ENCODE data around the gene PUDP. TPM values are rescaled to one million over a fixed set of nuclear protein-coding genes. Genes with fewer than 3 reads are reported as not detected.
"Not testable (repeated sequence)": the region's sequence is repeated elsewhere in the genome, so short reads cannot be mapped to it uniquely, and the experiment has no call there.

The PUDP gene
- total RNA-seq, result 10 to 100 TPM; 47.3 to 48.8 TPM
- long read RNA-seq, transcript PUDP-201 (4 exons, 2,140 nt), result major isoform, 74 of 86 reads
- long read RNA-seq, partial matches to known transcripts, result 7 of 86 reads
- long read RNA-seq, other reads (novel, unspliced or antisense), result 5 of 86 reads

DNA sequence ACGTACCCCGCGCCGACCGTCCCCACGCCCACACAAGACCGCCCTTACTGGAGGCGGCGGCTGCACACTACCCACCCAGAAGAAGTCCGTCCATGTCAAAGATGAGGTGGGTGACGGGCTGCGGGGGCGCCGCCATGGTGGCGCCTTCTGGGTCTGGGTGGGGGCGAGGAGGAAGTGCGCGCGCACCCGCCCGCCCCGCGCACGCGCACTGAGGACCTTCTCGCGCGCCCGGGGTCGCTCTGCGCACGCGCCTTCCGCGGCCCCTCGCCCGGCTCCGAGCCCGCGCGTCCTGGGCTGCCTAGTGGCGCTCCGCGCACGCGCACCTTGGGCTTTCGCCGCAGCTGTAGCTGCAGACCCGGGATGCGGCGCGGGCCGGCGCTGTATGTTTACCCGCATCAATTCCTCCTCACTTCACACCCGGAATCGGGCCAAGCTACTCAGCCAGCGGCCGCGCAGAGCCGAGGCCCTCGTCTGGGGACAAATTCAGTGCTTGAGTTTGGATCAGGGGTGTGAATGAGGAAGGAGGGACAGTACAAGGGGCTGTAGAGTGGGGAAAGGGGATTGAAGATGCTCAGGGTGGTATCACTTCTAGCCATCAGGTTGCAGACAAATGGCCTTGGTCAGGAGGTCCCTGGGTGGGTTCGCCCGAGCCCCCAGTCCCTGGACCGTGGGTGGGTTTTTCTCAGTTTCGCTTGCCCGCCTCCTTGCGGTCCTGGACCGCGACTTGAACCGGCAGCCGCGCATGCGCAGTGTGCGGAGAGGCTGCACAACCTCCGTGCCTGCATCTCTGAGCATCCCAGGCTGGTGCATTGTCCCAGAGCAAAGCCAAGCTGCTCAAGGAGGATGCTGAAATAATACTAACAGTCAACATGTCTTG lies at the start of gene PUDP:
Gene PUDP (minus strand): TSS at position 176 of the 877 bp plus-strand sequence. CDS start 40 bp downstream, at position 136.
- intact Hi-C loops (cut with DNase I, micrococcal nuclease), result no loop called here
- DNase-seq (peak; percentile 90 to 94), ATAC-seq (peak; percentile 89)

DNA sequence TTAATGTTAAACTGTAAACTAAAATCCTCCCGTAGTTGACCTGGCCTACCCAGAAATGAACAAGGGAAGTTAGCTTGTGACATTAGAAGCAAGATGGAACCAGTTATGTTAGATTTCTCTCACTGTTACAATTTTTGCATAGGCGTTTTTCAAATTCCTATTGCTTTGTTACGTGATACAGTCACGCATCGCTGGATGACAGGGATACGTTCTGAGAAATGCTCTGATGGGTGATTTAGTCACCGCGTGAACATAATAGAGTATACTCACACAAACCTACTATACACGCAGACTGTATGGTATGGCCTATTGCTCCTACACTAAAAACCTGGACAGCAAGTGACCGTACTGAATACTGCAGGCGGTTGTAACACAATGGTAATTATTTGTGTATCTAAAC lies 46.7 kb upstream of the PUDP start:
- no peak for ATAC-seq
- DNase-seq, result no peak
- intact Hi-C loops (cut with DNase I, micrococcal nuclease), result no loop called here

DNA sequence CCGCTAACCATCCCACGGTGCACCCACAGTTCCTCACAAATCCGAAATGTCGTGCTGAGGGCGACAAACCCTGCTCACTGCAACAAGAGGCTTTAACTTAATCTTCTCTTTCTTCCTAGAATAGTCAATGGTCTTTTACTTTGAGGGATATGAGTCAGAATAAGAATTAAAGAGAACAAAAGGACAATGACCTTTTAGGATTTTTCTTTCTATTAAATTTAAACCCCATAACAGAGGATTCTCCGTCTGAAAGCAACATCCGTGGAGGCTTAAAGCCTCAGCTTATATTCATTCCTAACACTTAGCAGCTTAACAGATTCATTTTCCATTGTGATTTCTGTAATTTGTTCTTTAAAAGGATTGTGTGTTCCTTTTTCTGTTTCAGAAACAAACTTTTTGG lies 44.9 kb upstream of the PUDP start:
- no peak for DNase-seq
- ATAC-seq, result no peak
- intact Hi-C loops (cut with DNase I, micrococcal nuclease), result no loop called here

DNA sequence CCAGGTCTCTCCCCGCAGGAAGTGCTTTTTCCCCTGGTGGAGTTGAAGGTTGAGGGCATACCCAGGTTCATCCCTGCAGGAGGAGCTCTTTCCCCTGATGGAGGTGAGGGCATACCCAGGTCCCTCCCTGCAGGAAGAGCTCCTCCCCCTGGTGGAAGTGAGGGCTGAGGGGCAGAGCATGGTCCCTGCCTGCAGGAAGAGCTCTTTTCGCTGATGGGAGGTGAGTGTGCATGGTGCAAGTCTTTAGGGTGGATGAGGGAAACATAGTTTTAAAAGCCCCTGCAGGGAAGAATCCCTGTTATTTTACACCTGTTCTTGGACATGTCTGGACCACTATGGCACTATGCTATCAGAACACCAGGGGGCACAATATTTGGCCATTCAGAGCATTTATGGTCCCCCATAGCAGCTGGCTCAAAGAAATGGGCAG lies 43.7 kb upstream of the PUDP start:
- intact Hi-C loops (cut with DNase I, micrococcal nuclease), result no loop called here
- ATAC-seq, result peak; percentile 59

DNA sequence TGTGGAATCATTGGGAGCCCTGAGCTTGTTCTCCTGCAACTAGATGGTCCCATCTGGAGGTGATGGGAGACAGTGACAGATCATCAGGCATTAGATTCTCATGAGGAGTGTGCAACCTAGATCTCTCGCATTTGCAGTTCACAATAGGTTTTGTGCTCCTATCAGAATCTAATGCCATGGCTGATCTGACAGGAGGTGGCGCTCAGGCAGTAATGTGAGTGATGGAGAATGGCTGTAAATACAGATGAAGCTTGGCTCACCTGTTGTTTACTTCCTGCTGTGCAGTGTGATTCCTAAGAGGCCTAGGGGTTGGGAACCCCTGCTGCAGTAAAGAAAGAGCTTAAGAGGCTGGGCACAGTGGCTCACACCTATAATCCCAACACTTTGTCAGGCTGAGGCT lies 42.2 kb upstream of the PUDP start:
- ATAC-seq (peak; percentile 44), DNase-seq (peak in 1 of 2 donors; percentile 9)
- intact Hi-C loops (cut with DNase I, micrococcal nuclease), result no loop called here

More for the DNA sequence above, 43.7 kb upstream of the PUDP start:
- DNase-seq, result peak in 1 of 2 donors; percentile 4

DNA sequence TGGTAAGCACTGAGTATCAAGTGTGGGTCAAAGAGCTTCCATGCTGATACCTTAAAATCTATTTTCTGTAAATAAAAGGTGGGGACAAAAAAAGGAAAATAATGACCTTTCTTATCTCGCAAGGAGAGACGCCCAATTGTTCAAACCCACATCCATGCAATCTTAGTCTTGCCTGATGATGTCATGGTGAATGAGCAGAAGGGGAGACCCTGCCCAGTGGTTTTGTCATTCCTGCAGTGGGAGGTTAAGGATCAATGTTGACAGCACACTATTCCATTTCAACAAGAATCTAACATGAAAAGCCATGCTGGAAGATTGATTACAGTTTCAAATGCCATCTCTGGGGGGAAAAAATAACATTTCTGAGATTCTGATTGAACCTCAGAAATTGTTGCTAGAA lies 40.7 kb upstream of the PUDP start:
- intact Hi-C loops (cut with DNase I, micrococcal nuclease), result no loop called here
- no peak for DNase-seq
- no peak for ATAC-seq

DNA sequence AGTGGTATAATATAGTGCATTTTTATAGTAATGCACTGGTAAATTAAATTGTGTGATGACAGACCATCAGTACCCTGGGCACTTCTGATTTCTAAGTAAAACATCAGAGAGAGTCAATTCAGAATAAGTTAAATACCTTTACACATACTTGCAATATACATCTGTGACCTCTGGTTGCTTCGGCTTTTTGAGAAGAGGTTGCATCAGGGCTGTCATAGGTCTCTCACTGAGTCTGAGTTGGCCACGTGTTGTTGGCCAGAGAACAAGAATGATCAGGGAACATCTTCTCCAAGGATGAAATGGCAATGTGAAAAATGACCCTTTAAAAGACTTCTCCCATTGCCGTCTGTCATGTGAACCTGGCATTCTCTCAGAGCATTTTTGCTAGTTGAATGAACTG lies 36.9 kb upstream of the PUDP start:
- intact Hi-C loops (cut with DNase I, micrococcal nuclease), result no loop called here
- no peak for DNase-seq
- ATAC-seq, result no peak

DNA sequence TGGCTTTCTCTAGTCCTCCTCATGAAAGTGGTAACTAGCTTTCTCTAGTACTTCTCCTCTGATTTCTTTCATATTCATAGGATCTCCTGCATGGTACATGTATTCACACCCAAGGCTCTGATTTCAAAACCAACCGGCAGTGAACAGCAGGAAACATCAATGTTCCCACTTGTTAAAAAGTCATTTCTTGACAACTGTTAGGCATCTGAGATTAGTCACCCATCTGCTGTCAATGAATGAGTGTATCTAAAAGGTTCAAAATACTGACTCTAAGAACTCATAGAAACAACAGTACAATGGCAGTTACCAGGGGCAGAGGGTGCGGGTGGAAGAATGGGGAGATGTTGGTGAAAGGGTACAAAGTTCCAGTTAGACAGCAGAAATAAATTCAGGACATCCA lies 31.5 kb upstream of the PUDP start:
- intact Hi-C loops (cut with DNase I, micrococcal nuclease), result no loop called here
- DNase-seq (no peak), ATAC-seq (no peak)

DNA sequence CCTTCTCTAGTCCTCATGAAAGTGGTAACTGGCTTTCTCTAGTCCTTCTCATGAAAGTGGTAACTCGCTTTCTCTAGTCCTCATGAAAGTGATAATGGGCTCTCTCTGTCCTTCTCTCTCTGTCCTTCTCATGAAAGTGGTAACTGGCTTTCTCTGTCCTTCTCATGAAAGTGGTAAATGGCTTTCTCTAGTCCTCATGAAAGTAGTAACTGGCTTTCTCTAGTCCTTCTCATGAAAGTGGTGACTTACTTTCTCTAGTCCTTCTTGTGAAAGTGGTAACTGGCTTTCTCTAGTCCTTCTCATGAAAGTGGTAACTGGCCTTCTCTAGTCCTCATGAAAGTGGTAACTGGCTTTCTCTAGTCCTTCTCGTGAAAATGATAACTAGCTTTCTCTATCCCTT lies 30.9 kb upstream of the PUDP start:
- DNase-seq; intact Hi-C loops (cut with DNase I, micrococcal nuclease); ATAC-seq: not testable (repeated sequence)

DNA sequence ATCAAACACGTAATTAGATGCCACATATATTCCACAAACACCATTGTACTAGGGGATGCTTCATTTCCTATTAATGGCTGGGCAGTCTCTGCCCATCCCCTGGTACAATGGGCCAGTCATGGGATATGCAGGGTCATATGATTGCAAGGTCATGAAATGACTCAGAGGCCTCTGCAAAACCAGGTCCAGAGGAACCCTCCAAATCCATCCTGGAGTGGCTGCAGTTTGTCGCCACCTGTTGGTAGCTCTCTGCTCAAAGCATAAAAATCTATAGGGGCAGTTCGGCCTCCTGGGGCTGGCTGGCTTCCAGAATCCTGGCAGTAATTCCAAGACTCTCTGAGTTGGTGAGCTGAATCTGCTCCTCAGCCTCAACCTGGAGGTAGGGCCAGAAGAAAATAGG lies 22.9 kb upstream of the PUDP start:
- intact Hi-C loops (cut with DNase I, micrococcal nuclease), result no loop called here
- DNase-seq (peak; percentile 27 to 40), ATAC-seq (peak; percentile 50)

DNA sequence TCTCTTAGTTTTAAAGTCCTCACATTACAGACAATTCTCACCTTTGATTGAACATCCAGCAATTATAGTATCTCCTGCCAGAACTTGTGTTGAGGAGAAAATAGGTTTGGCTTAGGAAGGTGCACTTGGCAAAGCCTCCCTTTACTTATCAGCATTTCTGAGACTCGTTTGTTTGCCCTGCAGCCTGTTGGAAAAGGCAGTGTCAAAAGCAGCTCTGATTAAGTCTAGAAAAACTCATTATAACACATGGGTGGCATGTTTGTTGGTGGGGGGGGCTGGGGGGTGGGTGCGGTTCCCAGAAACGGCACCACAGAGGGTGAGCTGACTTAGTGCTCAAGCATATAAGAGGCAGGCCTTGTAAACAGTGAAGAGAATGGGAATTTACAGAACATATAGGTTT lies 21.7 kb upstream of the PUDP start:
- no peak for ATAC-seq
- intact Hi-C loops (cut with DNase I, micrococcal nuclease), result no loop called here

DNA sequence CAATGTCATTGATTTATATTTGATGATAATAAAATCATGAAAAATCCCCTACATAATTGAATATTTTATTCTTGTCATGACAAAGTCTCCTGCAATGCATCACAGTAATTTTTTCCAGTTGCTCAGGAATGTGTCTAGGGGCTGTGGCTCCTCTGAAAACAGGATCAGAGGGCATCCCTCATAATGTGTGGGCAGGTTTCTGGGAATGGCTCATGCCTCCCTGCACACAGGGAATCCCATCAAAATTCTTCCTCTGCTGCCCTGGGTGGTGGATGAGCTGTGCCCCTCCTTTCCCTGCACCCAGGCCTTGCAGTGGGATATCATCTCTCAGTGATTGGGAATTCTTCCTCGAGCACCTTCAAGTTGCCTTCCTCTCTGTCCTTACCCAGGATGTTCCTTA lies 20.4 kb upstream of the PUDP start:
- intact Hi-C loops (cut with DNase I, micrococcal nuclease), result no loop called here
- ATAC-seq, result no peak
- DNase-seq, result no peak

More for the DNA sequence above, 21.7 kb upstream of the PUDP start:
- DNase-seq, result no peak

DNA sequence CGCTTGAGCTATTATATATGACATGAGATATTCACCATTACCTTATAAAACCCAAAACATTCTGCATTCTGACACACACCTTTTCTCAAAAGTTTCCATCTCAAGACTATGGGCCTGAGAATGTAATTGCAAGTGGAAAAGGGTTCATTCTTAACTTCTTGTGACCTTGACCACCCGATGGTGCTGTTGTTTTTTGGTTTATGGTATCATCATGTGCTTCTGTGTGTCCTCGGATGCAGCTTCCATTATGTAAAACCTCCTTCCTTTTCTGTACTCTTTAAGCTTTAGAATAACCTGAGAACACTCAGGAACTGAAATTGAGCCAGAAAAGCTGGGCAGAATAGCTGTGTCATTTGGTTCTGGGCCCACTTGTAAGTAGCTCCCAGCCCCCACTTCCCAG lies 16.2 kb upstream of the PUDP start:
- DNase-seq (no peak), ATAC-seq (no peak)
- intact Hi-C loops (cut with DNase I, micrococcal nuclease), result no loop called here

DNA sequence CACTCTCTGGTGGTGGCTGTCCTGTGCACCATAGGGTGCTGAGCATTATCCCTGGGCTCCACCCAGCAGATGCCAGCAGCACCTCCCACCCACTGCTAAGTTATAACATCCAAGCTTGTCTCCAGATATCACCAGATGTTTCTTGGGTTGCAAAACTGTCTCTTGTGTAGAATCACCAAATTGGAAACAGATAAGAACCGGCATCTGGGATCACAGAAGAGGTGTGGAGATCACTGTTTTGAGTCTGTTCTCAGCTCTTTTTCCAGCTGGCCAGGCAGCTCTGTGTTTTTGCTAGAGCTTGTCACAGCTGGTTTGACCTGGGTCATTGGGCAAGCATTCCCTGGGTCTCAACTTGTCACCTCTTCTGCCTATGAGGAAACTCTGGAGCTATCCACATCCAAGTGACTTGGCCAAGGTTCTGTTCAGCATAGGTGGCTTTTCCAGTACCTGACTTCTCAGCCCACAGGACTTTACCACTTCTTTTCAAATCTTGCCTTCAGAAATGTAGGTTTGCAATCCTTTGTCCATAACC lies 15.3 kb upstream of the PUDP start:
- DNase-seq, result no peak
- no peak for ATAC-seq
- intact Hi-C loops (cut with DNase I, micrococcal nuclease), result no loop called here

DNA sequence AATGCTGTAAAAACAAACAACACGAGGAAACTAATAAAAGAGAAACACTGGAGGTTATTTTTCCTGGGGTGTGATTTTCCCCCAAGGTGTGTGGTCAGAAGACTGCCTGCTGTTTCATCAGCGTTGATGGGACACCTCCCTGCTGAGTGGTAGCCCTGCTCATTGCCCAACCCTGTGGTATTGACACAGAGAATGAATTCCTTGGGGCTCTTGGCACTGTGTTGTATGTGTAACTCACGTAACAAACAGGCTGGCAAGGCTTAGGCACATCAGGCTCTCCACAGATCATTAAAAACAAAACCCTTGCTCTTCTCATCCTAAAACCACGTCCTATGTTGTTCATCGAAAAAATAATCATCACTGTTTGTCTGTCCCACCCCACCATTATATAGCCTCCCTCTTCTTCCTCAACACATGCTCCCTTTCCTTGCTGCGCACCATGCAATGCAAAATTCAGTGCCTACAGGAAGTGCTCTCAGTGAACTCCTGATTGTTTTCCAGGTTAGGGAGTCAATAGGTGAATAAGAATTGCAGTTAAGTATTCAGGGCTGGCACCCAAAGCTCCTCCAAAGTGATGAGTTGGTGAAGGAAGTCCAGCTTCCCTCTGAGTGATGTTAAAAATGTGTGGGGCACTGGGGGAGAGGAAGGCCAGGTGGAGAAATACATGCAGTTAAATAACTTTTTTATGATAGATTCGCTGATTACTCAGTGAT lies 11.4 kb upstream of the PUDP start:
- intact Hi-C loops (cut with DNase I, micrococcal nuclease), result no loop called here
- ATAC-seq, result peak; percentile 84
- no peak for DNase-seq

DNA sequence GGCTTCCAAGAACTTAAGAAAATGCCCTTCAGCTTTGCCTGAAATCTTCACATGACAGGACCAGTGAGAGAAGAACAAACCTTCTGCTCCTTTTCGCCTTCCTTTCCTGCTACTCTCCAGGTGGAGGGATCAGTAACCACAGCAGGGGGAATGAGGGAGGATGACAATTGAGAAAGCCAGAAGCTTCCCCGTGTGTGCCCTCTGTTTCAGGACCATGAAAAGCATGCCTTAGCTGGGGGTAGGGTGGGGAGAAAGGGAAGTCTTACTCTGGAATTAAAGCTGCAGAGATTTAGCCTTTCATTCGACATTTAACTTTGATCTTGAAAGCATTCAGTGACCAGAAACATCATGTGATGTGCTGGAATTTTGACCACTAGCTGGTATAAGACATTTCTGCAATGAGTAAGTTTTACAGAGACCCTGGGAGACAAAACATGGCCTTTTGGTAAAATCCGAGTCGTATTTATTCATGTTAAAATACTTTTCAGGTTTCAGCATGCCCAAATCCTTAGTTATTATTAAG lies 10.6 kb upstream of the PUDP start:
- DNase-seq (no peak), ATAC-seq (no peak)
- intact Hi-C loops (cut with DNase I, micrococcal nuclease), result no loop called here

DNA sequence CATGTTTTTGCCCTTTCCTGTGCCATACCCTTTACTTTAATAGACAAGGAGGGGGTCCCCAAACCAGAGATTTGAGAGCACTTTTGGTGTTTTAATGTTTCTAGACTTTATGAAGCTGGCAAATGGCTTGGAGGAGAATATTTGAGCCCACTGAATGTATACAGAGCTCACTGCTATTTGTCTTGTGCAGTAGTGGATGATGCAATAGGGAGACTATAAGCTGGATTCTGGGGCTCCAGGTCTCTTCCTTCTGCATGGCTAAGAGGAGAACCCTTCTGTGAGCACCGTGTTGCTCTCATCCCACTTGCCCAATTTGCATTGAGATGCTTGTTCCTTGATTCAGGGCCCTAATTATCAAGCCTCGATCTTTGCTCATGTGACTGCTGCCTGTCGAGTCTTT lies 8.9 kb upstream of the PUDP start:
- intact Hi-C loops (cut with DNase I, micrococcal nuclease), result no loop called here
- DNase-seq (no peak), ATAC-seq (no peak)

DNA sequence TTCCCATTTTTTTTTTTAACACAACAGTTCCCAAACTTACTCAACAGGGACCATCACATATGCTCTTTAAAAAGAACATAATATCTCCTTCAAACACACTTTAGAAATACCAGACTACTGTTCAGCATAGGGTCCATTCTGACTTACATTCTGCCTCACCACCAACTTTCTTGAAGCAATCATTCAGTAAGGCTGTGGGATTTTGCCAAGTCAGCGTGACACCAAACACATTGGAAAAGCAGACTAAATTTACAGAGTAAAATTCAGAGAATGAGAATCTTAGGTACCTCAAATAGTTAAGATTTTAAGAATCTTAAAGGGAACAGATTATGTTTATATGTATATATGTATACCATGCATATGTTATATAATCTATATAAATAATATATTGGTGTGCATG lies 7.2 kb upstream of the PUDP start:
- DNase-seq (no peak), ATAC-seq (no peak)
- intact Hi-C loops (cut with DNase I, micrococcal nuclease), result no loop called here

DNA sequence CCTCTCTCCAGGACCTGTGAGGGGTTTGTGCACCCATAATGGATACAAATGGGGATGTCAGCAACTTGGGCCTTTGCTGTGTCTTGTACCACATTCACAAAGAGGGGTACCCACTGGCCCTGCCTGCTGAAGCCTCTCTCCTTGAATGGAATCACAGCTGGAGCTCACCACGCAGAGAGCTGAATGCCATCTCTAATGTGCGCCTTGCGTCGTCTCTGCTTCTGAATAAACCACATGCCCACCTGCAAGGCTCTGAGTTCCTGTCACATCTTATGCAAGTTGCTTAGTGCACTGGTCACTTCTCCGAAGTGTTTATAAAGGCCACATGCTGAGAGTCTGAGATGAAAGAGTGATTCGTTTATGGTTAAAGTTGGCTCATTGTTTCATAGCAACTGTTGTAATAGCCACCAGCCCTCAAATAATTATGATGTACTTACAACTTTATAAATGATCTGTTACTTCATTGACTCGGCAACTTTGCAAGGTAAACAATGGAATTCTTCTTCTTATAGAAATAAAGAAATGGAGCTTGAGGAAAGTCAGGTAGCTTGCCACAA lies 6.2 kb upstream of the PUDP start:
- intact Hi-C loops (cut with DNase I, micrococcal nuclease), result no loop called here
- ATAC-seq, result no peak

More for the DNA sequence above, 6.2 kb upstream of the PUDP start:
- no peak for DNase-seq
